H1 (cell line): ENCODE measurements around the gene VN1R5. TPM values are rescaled to one million over a fixed set of nuclear protein-coding genes. Genes with fewer than 3 reads are reported as not detected.

Experiments
- CTCF ChIA-PET: fragments of 300-600 bp; sonication (Branson Sonifier 250); formaldehyde crosslinking; loops from one replicate; lab custom pipeline; 2021; ENCODE audit not compliant: partially characterized antibody; lab: Charles Lee
- POLR2A ChIA-PET: fragments of 300-600 bp; sonication (Branson Sonifier 250); formaldehyde crosslinking; loops from one replicate; lab custom pipeline; 2021; ENCODE audit warnings: inconsistent platforms; ENCODE audit not compliant: partially characterized antibody; lab: Charles Lee
- DNase-seq, 2 experiments: peaks; one replicate each; pipeline versions ENCODE4 v3.0.0 to v3.0.0-alpha.2; 2010 to 2022; ENCODE audit warnings: low spot score in 2 of 2, low read depth in 1 of 2, mixed read lengths in 1 of 2
- FAIRE-seq: peaks from 2 replicates; lab custom pipeline; 2011; peaks lifted over from hg19 to GRCh38; lab: Jason Lieb, UNC
- H2AFZ ChIP-seq: 2 replicates; pipeline ENCODE4 v1.8.1; 2012; ENCODE audit warnings: low read length, inconsistent platforms
- H2AK5ac ChIP-seq: 2 replicates; pipeline ENCODE4 v1.6.1; 2013; ENCODE audit warnings: low read depth, low read length
- H2BK120ac ChIP-seq: replicated peaks from 2 replicates; pipeline ENCODE3; 2013; ENCODE audit warnings: low read depth, low read length, inconsistent platforms
- H2BK12ac ChIP-seq: 2 replicates; pipeline ENCODE4 v1.6.1; 2013; ENCODE audit warnings: low read depth, low read length
- H2BK15ac ChIP-seq: 2 replicates; pipeline ENCODE4 v1.6.1; 2013; ENCODE audit warnings: low read length
- H2BK20ac ChIP-seq: 2 replicates; pipeline ENCODE4 v1.6.1; 2013; ENCODE audit warnings: low read length
- H2BK5ac ChIP-seq: 2 replicates; pipeline ENCODE4 v1.6.1; 2013; ENCODE audit warnings: low read depth, low read length
- H3K14ac ChIP-seq: 2 replicates; pipeline ENCODE4 v1.6.1; 2013; ENCODE audit warnings: inconsistent platforms; ENCODE audit not compliant: insufficient read length
- H3K18ac ChIP-seq: 2 replicates; pipeline ENCODE4 v1.6.1; 2013; ENCODE audit warnings: low read length; ENCODE audit errors: extremely low read depth
- H3K23ac ChIP-seq: 2 replicates; pipeline ENCODE4 v1.6.1; 2013; ENCODE audit warnings: inconsistent platforms; ENCODE audit not compliant: insufficient read length
- H3K23me2 ChIP-seq: 2 replicates; pipeline ENCODE4 v1.6.1; 2013; ENCODE audit warnings: low read depth, low read length
- H3K27ac ChIP-seq: 2 replicates; pipeline ENCODE4 v1.6.1; 2011; ENCODE audit warnings: low read depth, low read length, inconsistent platforms
- H3K27me3 ChIP-seq, 4 experiments: replicated peaks in 1 of 4; 1 replicate in 1 of 4; 2 replicates in 3 of 4; pipeline versions ENCODE4 v1.6.1 to v1.8.1; 2011 to 2013; ENCODE audit warnings: low read length in 3 of 4, mild to moderate bottlenecking in 3 of 4, inconsistent platforms in 2 of 4, mixed read lengths in 2 of 4, moderate library complexity in 1 of 4; ENCODE audit not compliant: control insufficient read depth in 3 of 4, insufficient read depth in 3 of 4; ENCODE audit errors: extremely low read depth in 1 of 4
- H3K36me3 ChIP-seq, 4 experiments: 2 replicates each; pipeline versions ENCODE4 v1.6.1 to v1.8.1; 2011 to 2013; ENCODE audit warnings: mild to moderate bottlenecking in 4 of 4, low read length in 3 of 4, moderate library complexity in 2 of 4, control low read depth in 1 of 4, inconsistent platforms in 1 of 4; ENCODE audit not compliant: insufficient read depth in 4 of 4, control insufficient read depth in 2 of 4
- H3K4ac ChIP-seq: replicated peaks from 2 replicates; pipeline ENCODE3; 2013; ENCODE audit warnings: low read length, low read depth, mixed read lengths, inconsistent platforms; ENCODE audit not compliant: insufficient read length
- H3K4me1 ChIP-seq, 4 experiments: replicated peaks in 1 of 4; 1 replicate in 1 of 4; 2 replicates in 3 of 4; pipeline versions ENCODE4 v1.6.1 to v1.8.1; 2011 to 2013; ENCODE audit warnings: low read length in 3 of 4, inconsistent platforms in 2 of 4, mixed read lengths in 1 of 4; ENCODE audit not compliant: insufficient read depth in 4 of 4, control insufficient read depth in 3 of 4
- H3K4me2 ChIP-seq, 2 experiments: 2 replicates each; pipeline versions ENCODE4 v1.6.1 to v1.8.1; 2011 to 2013; ENCODE audit warnings: low read depth in 2 of 2, low read length in 2 of 2, control low read depth in 1 of 2, inconsistent platforms in 1 of 2, mild to moderate bottlenecking in 1 of 2; ENCODE audit not compliant: insufficient read depth in 1 of 2
- H3K4me3 ChIP-seq, 4 experiments: fragments of 200-600, 300-600 bp in 1 of 4; sonication (generic), shearing (Covaris generic), sonication (Bioruptor Twin) in 1 of 4; 2 replicates each; pipeline versions ENCODE4 v1.5.1 to v1.8.1; 2011 to 2016; ENCODE audit warnings: low read length in 4 of 4, low read depth in 3 of 4, control low read depth in 2 of 4, inconsistent platforms in 2 of 4, mild to moderate bottlenecking in 2 of 4, mixed read lengths in 1 of 4, moderate library complexity in 1 of 4; ENCODE audit not compliant: insufficient read depth in 2 of 4; ENCODE audit errors: extremely low read depth in 1 of 4
- H3K56ac ChIP-seq: replicated peaks from 2 replicates; pipeline ENCODE3; 2013; ENCODE audit warnings: low read depth, mild to moderate bottlenecking, mixed read lengths, low read length, inconsistent platforms; ENCODE audit not compliant: insufficient read length
- H3K79me1 ChIP-seq: 2 replicates; pipeline ENCODE4 v1.6.1; 2013; ENCODE audit warnings: low read depth, low read length, control low read depth
- H3K79me2 ChIP-seq, 2 experiments: 2 replicates each; pipeline versions ENCODE4 v1.6.1 to v1.8.1; 2012 to 2013; ENCODE audit warnings: low read length in 2 of 2, mild to moderate bottlenecking in 2 of 2, inconsistent platforms in 1 of 2; ENCODE audit not compliant: insufficient read depth in 2 of 2, control insufficient read depth in 1 of 2
- H3K9ac ChIP-seq, 4 experiments: replicated peaks in 1 of 4; 1 replicate in 1 of 4; 2 replicates in 3 of 4; pipeline versions ENCODE4 v1.6.1 to v1.8.1; 2011 to 2013; ENCODE audit warnings: low read depth in 3 of 4, low read length in 3 of 4, control low read depth in 2 of 4, mild to moderate bottlenecking in 2 of 4, moderate library complexity in 2 of 4, inconsistent platforms in 1 of 4; ENCODE audit errors: extremely low read depth in 1 of 4
- H3K9me3 ChIP-seq, 2 experiments: 2 replicates each; pipeline versions ENCODE4 v1.6.1 to v1.8.1; 2012 to 2013; ENCODE audit warnings: mild to moderate bottlenecking in 2 of 2, moderate library complexity in 2 of 2, control low read depth in 1 of 2, inconsistent platforms in 1 of 2, low read depth in 1 of 2, low read length in 1 of 2, mixed read lengths in 1 of 2; ENCODE audit not compliant: insufficient read depth in 2 of 2
- H4K20me1 ChIP-seq, 2 experiments: replicated peaks in 1 of 2; 2 replicates each; pipeline versions ENCODE3 to v1.8.1; 2011 to 2013; ENCODE audit warnings: inconsistent platforms in 2 of 2, low read length in 2 of 2, mild to moderate bottlenecking in 1 of 2; ENCODE audit not compliant: insufficient read depth in 2 of 2, control insufficient read depth in 1 of 2
- H4K5ac ChIP-seq: 2 replicates; pipeline ENCODE4 v1.6.1; 2013; ENCODE audit warnings: low read length, low read depth, mixed read lengths, inconsistent platforms; ENCODE audit not compliant: insufficient read length
- H4K8ac ChIP-seq: 2 replicates; pipeline ENCODE4 v1.8.0; 2013; ENCODE audit warnings: mild to moderate bottlenecking, moderate library complexity, low read length, inconsistent platforms; ENCODE audit not compliant: insufficient read depth; ENCODE audit errors: extremely low read depth
- H4K91ac ChIP-seq: replicated peaks from 2 replicates; pipeline ENCODE3; 2013; ENCODE audit warnings: low read length, mixed read lengths, inconsistent platforms; ENCODE audit not compliant: insufficient read length
- PHF8 ChIP-seq: fragments of 200-600 bp; sonication (generic); conservative IDR thresholded peaks from 2 replicates; pipeline ENCODE4 v1.7.1; 2012; ENCODE audit warnings: low read depth, mild to moderate bottlenecking, inconsistent platforms, low read length, moderate library complexity
- TEAD4 ChIP-seq: IDR thresholded peaks from 2 replicates; pipeline ENCODE4 v1.6.1; 2012; ENCODE audit warnings: low read depth, low read length, inconsistent platforms, mixed read lengths
- WGBS, 2 experiments: shearing (Covaris generic) in 1 of 2; methylation state at CpG; one replicate each; pipeline versions ENCODE4 v1.1.6 to v1.1.7; 2013 to 2015; ENCODE audit warnings: low lambda C conversion rate in 2 of 2, mixed read lengths in 2 of 2, inconsistent platforms in 1 of 2, low coverage in 1 of 2, missing lambda C conversion rate in 1 of 2; ENCODE audit not compliant: insufficient replicate concordance in 2 of 2, insufficient coverage in 1 of 2, insufficient read length in 1 of 2; ENCODE audit errors: extremely low coverage in 1 of 2, missing lambda C conversion rate in 1 of 2; 5-methylcytosine and 5-hydroxymethylcytosine counted together
- polyA plus RNA-seq, 7 experiments: library from polyadenylated mRNA; depleted of rRNA in 3 of 7; stranded (reverse) in 5 of 7; unstranded in 2 of 7; fragments of >200 nt in 5 of 7; fragments of 200-250 nt in 2 of 7; gene quantifications; 1 replicate in 5 of 7; 2 replicates in 1 of 7; 4 replicates in 1 of 7; pipeline versions ENCODE4 v1.2.1 to v1.2.3, GENCODE V29; 2011 to 2013; ENCODE audit warnings: missing spikeins in 2 of 7, mixed read lengths in 2 of 7
- total RNA-seq: library from RNA; stranded (reverse); fragmentation: NEBNext Ultra II Directional; extraction: Animal tissue kit (Norgen Biotek cat#: 25700); gene quantifications from 2 replicates; pipeline ENCODE4 v1.2.1, GENCODE V29; 2021

VN1R5 gene
- total and polyA plus RNA-seq, 2 of the 8 experiments (the other 6 are each of a cell fraction or from before 2014, with no cell fraction given): not detected

DNA sequence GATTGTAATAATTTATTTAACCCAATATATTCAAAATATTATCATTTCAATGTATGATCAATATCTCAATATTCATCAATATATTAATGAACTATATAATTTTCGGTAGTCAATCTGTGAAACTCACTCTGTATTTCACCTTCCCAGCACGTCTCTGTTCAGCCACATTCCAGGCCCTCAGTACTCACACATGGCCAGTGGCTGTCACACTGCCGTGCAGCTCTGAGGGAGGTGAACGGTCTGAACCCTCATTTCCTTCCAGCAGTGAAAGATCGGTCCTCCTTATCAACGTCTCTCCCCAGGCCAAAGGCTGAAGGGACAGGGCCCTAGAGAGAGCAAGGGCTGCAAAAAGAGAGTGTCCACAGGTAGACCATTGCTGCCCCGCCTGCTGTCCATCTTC is 44.5 kb upstream of the VN1R5 start:
- TF ChIP-seq PHF8: no peak
- TF ChIP-seq TEAD4: peak; percentile 44
- Histone ChIP-seq H2BK5ac (no peak overlapping the region), H3K79me2 (peaks cover 3 to 36% of the 10 kb centered on the region in 2 experiments; a peak in 3 of 4 replicates), H3K23ac (no peak overlapping the region), H3K4me2 (no peak overlapping the region; a peak in 1 of 4 replicates), H3K4me1 (peaks cover 2 to 6% (median 4%) of the 10 kb centered on the region in 4 experiments; a peak in 4 of 7 replicates), H2BK12ac (no peak overlapping the region; the same call in 1 of the 2 replicates), H2BK20ac (no peak overlapping the region), H3K9me3 (no peaks in the 10 kb centered on the region), H4K20me1 (peaks cover 0 to 2% of the 10 kb centered on the region in 2 experiments), H4K8ac (no peak overlapping the region; the same call in 1 of the 2 replicates), H2BK15ac (no peak overlapping the region), H3K18ac (no peak overlapping the region), H3K36me3 (no peaks in the 10 kb centered on the region), H3K27ac (no peak overlapping the region), H3K9ac (peak overlapping the region in 1 of 4 experiments; percentile 11; a peak in 1 of 7 replicates), H3K79me1 (peaks cover 3% of the 10 kb centered on the region), H3K23me2 (no peaks in the 10 kb centered on the region), H3K56ac (no peak overlapping the region), H4K5ac (no peak overlapping the region), H3K27me3 (no peaks in the 10 kb centered on the region), H3K4me3 (no peak overlapping the region), H2BK120ac (no peak overlapping the region), H3K4ac (no peak overlapping the region), H2AFZ (no peak overlapping the region), H4K91ac (no peak overlapping the region), H2AK5ac (no peak overlapping the region), H3K14ac (no peak overlapping the region)
- 78% methylated on average over 7 of the region's 7 CpGs; no CpG with 5 or more reads in 1 of the 2 experiments for WGBS, 2 experiments
- FAIRE-seq: no peak
- CTCF ChIA-PET: interaction anchor here (2.0 kb wide), 1 partner anchor 28 kb away, joined by 5 read pairs; no protein-coding TSS in a partner anchor
- no peak for DNase-seq
- POLR2A ChIA-PET: no interaction called here
